GM18907 (cell line): ENCODE data around the gene ASH1L.
"Not testable (repeated sequence)": the region's sequence is repeated elsewhere in the genome, so short reads cannot be mapped to it uniquely, and the experiment has no call there.

Experiments used
- ATAC-seq: cut with Tn5 transposase; IDR thresholded peaks from one replicate; pipeline ENCODE4 v1.9.1; 2021; ENCODE audit warnings: mild to moderate bottlenecking, moderate library complexity; ENCODE audit not compliant: unreplicated experiment

Gene ASH1L

GRCh38 chr1:155339515-155340097 is 223.0 kb downstream of the ASH1L start:
- no peak for ATAC-seq

DNA sequence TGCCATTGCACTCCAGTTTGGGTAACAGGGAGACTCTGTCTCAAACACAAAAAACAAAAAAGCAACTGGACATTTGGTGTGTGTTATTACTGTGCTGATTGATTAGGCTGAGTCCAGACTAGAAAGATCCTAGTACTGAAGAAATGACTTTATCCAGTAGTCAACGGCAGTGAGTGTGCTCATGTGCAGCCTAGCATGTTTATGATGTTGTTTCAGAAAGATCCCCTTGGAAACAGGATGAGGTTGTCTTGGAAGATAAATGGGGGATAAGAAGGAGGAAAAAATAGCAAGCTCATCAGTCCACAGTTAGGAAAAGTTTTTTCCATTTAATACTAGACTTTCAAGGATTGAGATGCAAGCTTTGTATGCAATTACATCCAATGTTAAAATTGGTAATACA is 227.6 kb downstream of the ASH1L start:
- no peak for ATAC-seq

GRCh38 chr1:155329980-155330598 is 232.5 kb downstream of the ASH1L start:
- ATAC-seq, result no peak

DNA sequence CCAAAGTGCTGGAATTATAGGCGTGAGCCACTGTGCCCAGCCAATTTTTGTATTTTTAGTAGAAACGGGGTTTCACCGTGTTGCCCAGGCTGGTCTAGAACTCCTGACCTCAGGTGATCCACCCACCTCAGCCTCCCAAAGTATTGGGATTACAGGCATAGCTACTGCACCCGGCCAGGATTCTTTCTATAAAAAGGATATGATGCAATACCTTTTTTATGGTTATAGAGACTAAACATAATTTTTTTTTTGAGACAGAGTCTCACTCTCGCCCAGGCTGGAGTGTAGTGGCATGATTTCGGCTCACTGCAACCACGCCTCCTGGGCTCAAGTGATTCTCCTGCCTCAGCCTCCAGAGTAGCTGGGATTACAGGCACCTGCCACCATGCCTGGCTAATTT is 233.7 kb downstream of the ASH1L start:
- ATAC-seq, result not testable (repeated sequence)

- ATAC-seq, result no peak
Measured at GRCh38 chr1:155327981-155328380, 234.6 kb downstream of the ASH1L start.

DNA sequence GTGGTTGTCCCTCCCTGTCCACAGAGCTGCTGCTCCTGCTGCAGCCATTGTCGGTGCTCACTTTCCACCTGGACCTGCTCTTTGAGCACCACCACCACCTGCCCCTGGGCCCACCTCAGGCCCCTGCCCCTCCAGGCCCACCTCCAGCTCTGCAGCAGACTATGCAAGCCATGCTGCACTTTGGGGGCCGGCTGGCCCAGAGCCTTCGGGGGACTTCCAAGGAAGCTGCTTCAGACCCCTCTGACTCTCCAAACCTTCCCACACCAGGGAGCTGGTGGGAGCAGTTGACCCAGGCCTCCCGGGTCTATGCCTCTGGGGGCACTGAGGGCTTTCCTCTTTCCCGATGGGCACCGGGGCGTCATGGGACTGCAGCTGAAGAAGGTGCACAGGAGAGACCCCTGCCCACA is 236.0 kb downstream of the ASH1L start:
- ATAC-seq, result no peak

GRCh38 chr1:155326020-155326526 is 236.5 kb downstream of the ASH1L start:
- ATAC-seq, result no peak

DNA sequence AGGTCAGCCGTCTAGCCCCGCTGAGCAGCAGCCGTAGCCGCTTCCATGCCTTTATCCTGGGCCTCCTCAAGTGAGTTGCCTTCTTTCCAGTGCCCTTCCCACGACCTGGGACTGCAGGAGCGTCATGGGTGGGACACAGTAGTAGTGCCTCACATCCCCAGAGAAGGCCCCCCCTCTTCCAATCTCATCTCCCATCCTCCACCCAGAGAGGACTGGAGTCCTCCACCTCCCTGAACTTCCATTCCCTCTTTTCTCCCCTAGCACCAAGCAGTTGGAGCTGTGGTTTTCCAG is 237.1 kb downstream of the ASH1L start:
- ATAC-seq, result no peak

- ATAC-seq, result no peak
Measured at GRCh38 chr1:155324717-155325602, 237.6 kb downstream of the ASH1L start.

DNA sequence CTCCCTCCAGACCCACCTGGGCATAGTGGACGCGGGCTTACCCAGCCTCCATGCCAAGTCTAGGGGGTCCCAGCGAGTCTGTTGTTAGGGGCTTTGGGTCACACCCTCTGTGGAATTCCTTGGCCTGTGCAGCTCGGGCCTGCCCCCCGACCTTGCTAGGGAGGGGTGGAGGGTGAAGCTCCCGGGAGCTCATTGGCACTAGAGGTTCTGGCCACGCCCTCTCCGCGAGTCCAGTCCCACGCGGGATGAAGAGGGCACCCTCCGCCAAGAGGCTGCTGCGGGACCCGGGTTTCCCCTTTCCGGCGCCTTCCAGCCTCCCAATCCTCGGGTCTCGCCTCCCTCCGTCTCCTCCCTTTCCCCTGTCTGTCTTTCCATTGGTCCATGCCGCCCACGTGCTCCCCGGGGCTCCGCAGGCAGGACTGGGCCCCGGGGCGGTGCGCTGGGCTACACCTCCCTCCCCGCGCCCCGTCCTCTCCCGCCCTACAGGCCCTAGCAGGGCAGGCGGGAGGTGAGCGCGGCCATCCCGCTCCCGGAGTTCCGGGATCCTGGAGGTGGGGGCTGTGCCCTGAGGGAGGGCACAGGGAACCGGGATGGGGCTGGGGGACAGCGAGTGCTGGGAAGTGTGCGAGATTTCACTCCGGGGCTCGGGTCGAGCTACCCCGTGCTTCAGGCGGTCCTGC is 238.4 kb downstream of the ASH1L start:
- peak; percentile 57 for ATAC-seq

- ATAC-seq, result peak; percentile 35
Measured at GRCh38 chr1:155323729-155324036, 238.9 kb downstream of the ASH1L start.

GRCh38 chr1:155322953-155323728 is 239.5 kb downstream of the ASH1L start:
- ATAC-seq, result peak; percentile 51

- ATAC-seq, result no peak
Measured at GRCh38 chr1:155322571-155322952, 240.0 kb downstream of the ASH1L start.

DNA sequence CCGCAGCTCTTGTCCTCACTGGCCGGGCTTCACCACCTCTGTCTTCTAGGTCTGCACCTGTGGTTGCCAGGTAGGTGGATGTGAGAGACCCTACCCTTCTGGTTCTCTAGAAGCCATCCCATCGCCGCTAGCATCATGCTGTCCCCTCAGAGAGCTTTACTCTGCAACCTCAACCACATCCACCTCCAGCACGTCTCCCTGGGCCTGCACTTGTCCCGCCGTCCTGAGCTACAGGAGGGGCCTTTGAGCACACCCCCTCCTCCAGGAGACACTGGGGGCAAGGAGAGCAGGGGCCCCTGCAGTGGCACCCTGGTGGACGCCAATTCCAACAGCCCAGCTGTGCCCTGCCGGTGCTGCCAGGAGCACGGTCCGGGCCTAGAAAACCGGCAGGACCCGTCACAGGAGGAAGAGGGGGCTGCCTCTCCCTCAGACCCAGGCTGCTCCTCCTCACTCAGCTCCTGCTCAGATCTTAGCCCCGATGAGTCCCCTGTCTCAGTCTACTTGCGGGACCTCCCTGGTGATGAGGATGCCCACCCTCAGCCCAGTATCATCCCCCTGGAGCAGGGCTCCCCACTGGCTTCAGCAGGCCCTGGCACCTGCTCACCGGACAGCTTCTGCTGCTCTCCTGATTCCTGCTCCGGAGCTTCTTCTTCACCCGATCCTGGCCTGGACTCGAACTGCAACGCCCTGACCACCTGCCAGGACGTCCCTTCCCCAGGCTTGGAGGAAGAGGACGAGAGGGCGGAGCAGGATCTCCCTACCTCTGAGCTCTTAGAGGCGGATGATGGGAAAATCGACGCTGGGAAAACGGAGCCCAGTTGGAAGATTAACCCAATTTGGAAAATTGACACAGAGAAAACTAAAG is 240.7 kb downstream of the ASH1L start:
- no peak for ATAC-seq

DNA sequence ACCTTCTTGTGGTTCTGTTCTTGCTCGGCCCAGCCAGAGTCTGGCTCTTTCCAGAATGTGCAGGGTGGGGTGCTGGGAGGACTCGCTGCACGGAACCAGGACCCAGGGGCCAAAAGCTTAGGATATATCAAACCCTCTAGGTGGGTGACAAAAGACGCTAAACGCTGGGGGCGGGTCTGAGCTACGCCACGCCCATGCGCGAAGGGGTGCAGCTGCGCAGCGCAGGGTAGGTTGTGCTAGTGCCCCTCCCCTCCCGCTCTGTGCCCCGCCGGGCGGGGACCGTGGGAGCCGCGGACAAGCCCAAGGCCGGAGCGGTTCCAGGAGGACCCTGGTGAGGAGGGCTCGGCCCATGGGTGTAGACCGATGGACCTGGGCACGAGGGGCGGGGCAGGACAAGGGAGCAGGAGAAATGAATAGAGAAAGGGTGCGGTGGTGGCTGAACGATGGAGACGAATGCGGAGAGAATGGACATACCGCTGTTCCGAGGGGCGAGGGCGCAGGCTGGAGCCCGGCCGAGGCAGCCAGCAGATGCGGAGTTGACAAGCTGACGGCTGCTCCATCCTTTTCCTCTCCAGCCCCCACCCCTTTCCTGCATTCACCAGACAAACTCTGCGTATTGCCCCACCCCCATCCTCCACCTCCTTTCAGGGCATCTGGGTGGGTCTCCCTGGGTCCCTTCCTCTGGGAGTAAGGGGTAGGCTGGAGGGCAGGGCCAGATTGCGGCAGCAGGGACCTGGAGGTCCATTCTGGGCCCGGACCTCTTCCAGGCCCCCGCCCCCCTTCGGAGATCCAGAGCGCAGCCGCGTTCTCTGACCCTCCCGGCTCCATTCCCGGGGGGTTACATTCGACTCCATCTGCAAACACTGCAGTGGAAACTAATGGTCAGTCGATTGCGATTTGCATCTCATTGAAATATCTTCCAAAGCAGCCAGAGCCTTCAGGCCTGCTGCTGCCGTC is 241.7 kb downstream of the ASH1L start, which contains the start of gene RUSC1:
Gene RUSC1, plus strand, starts transcription at position 234 of the 957 bp plus-strand sequence. CDS start 880 bp downstream, outside the sequence.
- peak; percentile 28 for ATAC-seq

GRCh38 chr1:155320252-155320651 is 242.4 kb downstream of the ASH1L start:
- ATAC-seq, result no peak

- ATAC-seq, result no peak
Measured at GRCh38 chr1:155319536-155319935, 243.1 kb downstream of the ASH1L start.

DNA sequence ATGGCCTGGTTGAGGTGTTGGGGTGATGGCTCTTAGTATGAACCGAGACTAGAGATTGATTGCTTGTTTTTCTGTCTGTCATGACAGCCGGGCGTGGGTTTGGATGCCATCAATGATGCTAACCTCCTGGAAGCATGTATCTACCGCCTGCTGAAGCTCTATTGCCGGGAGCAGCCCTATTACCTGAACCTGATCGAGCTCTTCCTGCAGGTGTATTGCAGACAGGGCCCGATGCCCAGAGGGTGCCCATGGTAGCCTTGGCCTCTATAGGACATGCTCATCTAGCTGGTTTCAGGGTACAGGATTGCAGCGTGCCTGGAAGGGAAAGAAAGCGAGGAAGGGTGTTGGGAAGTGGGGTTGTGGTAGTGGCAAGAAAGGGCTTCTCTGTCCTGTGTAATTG is 244.5 kb downstream of the ASH1L start:
- ATAC-seq, result no peak

DNA sequence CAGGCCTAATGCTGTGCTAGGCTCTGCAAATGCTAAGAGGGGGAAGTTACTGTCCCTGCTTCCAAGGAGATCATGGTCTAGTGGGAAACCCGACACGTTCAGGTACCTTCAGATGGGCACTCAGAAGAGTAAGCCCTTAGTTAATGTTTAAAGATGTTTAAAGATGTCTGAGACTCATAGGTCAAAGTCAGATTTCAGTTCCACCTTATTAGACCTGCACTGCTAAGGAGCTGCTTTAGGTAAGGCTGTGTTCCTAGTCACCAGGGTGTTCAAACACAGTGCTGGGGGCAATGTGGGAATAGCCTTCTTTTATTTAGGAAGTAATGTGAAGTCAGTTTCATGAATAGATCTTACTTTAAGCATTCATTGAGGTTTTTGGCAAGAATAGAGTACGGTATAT is 245.7 kb downstream of the ASH1L start:
- ATAC-seq, result no peak
